Loucy (cell line): ENCODE results near the gene CYTH1.

Experiments
- H2AFZ ChIP-seq: fragments of 200-600 bp; sonication (generic); 2 replicates; pipeline ENCODE4 v1.6.0; 2016; ENCODE audit warnings: antibody characterized with exemption, mild to moderate bottlenecking, low read length, moderate library complexity
- H3F3A ChIP-seq: fragments of 200-600 bp; 2 replicates; pipeline ENCODE4 v1.6.0; 2016; ENCODE audit warnings: antibody characterized with exemption, low read depth, mild to moderate bottlenecking
- H3K27me3 ChIP-seq: fragments of 200-600 bp; sonication (generic); 2 replicates; pipeline ENCODE4 v1.6.1; 2014; ENCODE audit warnings: low read length, mild to moderate bottlenecking; ENCODE audit not compliant: insufficient read depth, poor library complexity, severe bottlenecking
- H3K36me3 ChIP-seq: fragments of 200-600 bp; sonication (generic); 2 replicates; pipeline ENCODE4 v1.6.1; 2016; ENCODE audit warnings: low read length; ENCODE audit not compliant: insufficient read depth
- H3K4me1 ChIP-seq: fragments of 200-600 bp; sonication (generic); 2 replicates; pipeline ENCODE4 v1.5.1; 2014; ENCODE audit warnings: low read length, mild to moderate bottlenecking; ENCODE audit not compliant: insufficient read depth, poor library complexity, severe bottlenecking
- H3K4me2 ChIP-seq: fragments of 200-600 bp; sonication (generic); 2 replicates; pipeline ENCODE4 v1.6.0; 2014; ENCODE audit warnings: antibody characterized with exemption, low read length, low read depth, mild to moderate bottlenecking; ENCODE audit not compliant: poor library complexity, severe bottlenecking
- H3K4me3 ChIP-seq: fragments of 200-600 bp; sonication (generic); 2 replicates; pipeline ENCODE4 v1.5.1; 2014; ENCODE audit warnings: low read length, mild to moderate bottlenecking, mixed read lengths; ENCODE audit not compliant: poor library complexity, severe bottlenecking
- H3K79me2 ChIP-seq: fragments of 200-600 bp; sonication (generic); 2 replicates; pipeline ENCODE4 v1.6.1; 2014; ENCODE audit warnings: low read length; ENCODE audit not compliant: insufficient read depth
- H3K9ac ChIP-seq: fragments of 200-600 bp; sonication (generic); 2 replicates; pipeline ENCODE4 v1.6.0; 2014; ENCODE audit warnings: mild to moderate bottlenecking, low read depth, low read length, moderate library complexity; ENCODE audit not compliant: poor library complexity, severe bottlenecking
- H3K9me2 ChIP-seq: fragments of 200-600 bp; sonication (generic); replicated peaks from 2 replicates; pipeline ENCODE4 v1.6.1; 2016; ENCODE audit warnings: low read depth, low read length, mixed read lengths
- H3K9me3 ChIP-seq: fragments of 200-600 bp; sonication (generic); 2 replicates; pipeline ENCODE4 v1.6.1; 2014; ENCODE audit warnings: mild to moderate bottlenecking, antibody characterized with exemption, low read length, low read depth; ENCODE audit not compliant: insufficient read depth
- H4K20me1 ChIP-seq: fragments of 200-600 bp; sonication (generic); 2 replicates; pipeline ENCODE4 v1.6.0; 2014; ENCODE audit warnings: antibody characterized with exemption, low read length, mild to moderate bottlenecking; ENCODE audit not compliant: insufficient read depth, poor library complexity, severe bottlenecking
- EZH2phosphoT487 ChIP-seq: fragments of 200-600 bp; IDR thresholded peaks from 2 replicates; pipeline ENCODE4 v1.6.1; 2018; ENCODE audit warnings: antibody characterized with exemption, mild to moderate bottlenecking, moderate library complexity, borderline replicate concordance
- TF ChIP-seq, protein P1 (sequence below): fragments of 200-600 bp; sonication (generic); conservative IDR thresholded peaks from 2 replicates; pipeline ENCODE4 v1.5.1; 2014; ENCODE audit warnings: mild to moderate bottlenecking, antibody characterized with exemption, low read length

Gene CYTH1

GRCh38 chr17:78712043-78712442, 70.0 kb downstream of the CYTH1 start:
- Histone ChIP-seq H3K9ac (no peak overlapping the region), H3K27me3 (no peaks in the 10 kb centered on the region), H3K9me3 (no peaks in the 10 kb centered on the region), H3K4me3 (no peak overlapping the region), H3K4me1 (peaks cover 31% of the 10 kb centered on the region), H3K36me3 (peaks cover 24% of the 10 kb centered on the region; the same call in 1 of the 2 replicates), H3K4me2 (no peak overlapping the region), H2AFZ (no peak overlapping the region), H3F3A (no peaks in the 10 kb centered on the region), H3K9me2 (no peaks in the 10 kb centered on the region), H3K79me2 (peaks cover 93% of the 10 kb centered on the region), H4K20me1 (peaks cover 31% of the 10 kb centered on the region)
- no peak for TF ChIP-seq EZH2phosphoT487

DNA sequence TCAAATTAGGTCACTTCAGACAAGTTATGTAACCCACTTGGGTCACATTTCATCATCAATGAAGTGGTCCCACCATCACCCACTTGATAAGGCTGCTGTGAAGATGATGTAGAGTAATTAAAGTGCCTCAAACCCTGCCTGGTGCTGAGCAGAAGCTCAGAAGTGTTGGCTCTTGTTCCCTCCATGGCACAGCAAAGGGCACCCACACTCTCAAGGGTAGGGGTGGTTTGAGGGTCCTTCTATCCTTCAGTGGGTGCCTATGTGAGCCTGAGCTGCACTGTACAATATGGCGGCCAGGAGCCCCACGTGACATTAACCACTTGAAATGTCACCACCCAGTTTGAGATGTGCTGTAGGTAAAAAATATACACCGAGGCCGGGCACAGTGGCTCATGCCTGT, 71.5 kb downstream of the CYTH1 start:
- no peak overlapping the region for H3K9ac ChIP-seq
- no peaks in the 10 kb centered on the region for H3K9me3 ChIP-seq
- no peaks in the 10 kb centered on the region for H3K27me3 ChIP-seq
- H3K36me3 ChIP-seq, result peaks cover 38% of the 10 kb centered on the region
- peaks cover 17% of the 10 kb centered on the region for H3K4me1 ChIP-seq
- peaks cover 31% of the 10 kb centered on the region for H4K20me1 ChIP-seq
- no peak overlapping the region for H3K4me3 ChIP-seq
- TF ChIP-seq EZH2phosphoT487, result no peak
- TF ChIP-seq, protein P1, sequence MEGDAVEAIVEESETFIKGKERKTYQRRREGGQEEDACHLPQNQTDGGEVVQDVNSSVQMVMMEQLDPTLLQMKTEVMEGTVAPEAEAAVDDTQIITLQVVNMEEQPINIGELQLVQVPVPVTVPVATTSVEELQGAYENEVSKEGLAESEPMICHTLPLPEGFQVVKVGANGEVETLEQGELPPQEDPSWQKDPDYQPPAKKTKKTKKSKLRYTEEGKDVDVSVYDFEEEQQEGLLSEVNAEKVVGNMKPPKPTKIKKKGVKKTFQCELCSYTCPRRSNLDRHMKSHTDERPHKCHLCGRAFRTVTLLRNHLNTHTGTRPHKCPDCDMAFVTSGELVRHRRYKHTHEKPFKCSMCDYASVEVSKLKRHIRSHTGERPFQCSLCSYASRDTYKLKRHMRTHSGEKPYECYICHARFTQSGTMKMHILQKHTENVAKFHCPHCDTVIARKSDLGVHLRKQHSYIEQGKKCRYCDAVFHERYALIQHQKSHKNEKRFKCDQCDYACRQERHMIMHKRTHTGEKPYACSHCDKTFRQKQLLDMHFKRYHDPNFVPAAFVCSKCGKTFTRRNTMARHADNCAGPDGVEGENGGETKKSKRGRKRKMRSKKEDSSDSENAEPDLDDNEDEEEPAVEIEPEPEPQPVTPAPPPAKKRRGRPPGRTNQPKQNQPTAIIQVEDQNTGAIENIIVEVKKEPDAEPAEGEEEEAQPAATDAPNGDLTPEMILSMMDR, result no peak
- no peaks in the 10 kb centered on the region for H3K9me2 ChIP-seq
- H3K4me2 ChIP-seq, result no peak overlapping the region
- no peaks in the 10 kb centered on the region for H3F3A ChIP-seq
- no peak overlapping the region for H2AFZ ChIP-seq
- peaks cover 87% of the 10 kb centered on the region for H3K79me2 ChIP-seq

GRCh38 chr17:78709751-78710181, 72.3 kb downstream of the CYTH1 start:
- no peak overlapping the region for H3K4me3 ChIP-seq
- no peaks in the 10 kb centered on the region for H3K27me3 ChIP-seq
- peaks cover 9% of the 10 kb centered on the region for H3K4me1 ChIP-seq
- H3F3A ChIP-seq, result no peaks in the 10 kb centered on the region
- peaks cover 46% of the 10 kb centered on the region for H3K36me3 ChIP-seq
- no peaks in the 10 kb centered on the region for H3K9me2 ChIP-seq
- H4K20me1 ChIP-seq, result peaks cover 25% of the 10 kb centered on the region
- H2AFZ ChIP-seq, result no peak overlapping the region
- no peak for TF ChIP-seq EZH2phosphoT487
- TF ChIP-seq, protein P1, result no peak
- H3K79me2 ChIP-seq, result peaks cover 83% of the 10 kb centered on the region
- H3K4me2 ChIP-seq, result no peak overlapping the region
- H3K9ac ChIP-seq, result no peak overlapping the region
- no peaks in the 10 kb centered on the region for H3K9me3 ChIP-seq

- H3F3A ChIP-seq, result no peaks in the 10 kb centered on the region
- peaks cover 3% of the 10 kb centered on the region for H3K4me1 ChIP-seq
- no peaks in the 10 kb centered on the region for H3K27me3 ChIP-seq
Measured at GRCh38 chr17:78709119-78709681, 72.9 kb downstream of the CYTH1 start.

More at GRCh38 chr17:78709119-78709681, 72.9 kb downstream of the CYTH1 start:
- no peaks in the 10 kb centered on the region for H3K9me2 ChIP-seq
- peaks cover 80% of the 10 kb centered on the region for H3K79me2 ChIP-seq
- H3K9ac ChIP-seq, result no peak overlapping the region
- H2AFZ ChIP-seq, result no peak overlapping the region
- H4K20me1 ChIP-seq, result peaks cover 24% of the 10 kb centered on the region
- H3K4me3 ChIP-seq, result no peak overlapping the region
- H3K9me3 ChIP-seq, result no peaks in the 10 kb centered on the region
- TF ChIP-seq, protein P1, result no peak
- no peak for TF ChIP-seq EZH2phosphoT487
- no peak overlapping the region for H3K4me2 ChIP-seq
- H3K36me3 ChIP-seq, result peaks cover 52% of the 10 kb centered on the region
